Liver (tissue), 9 donors: ENCODE measurements around the gene CLPTM1L. TPM values are rescaled to one million over a fixed set of nuclear protein-coding genes. Genes with fewer than 3 reads are reported as not detected.

Source experiments
- DNase-seq: peaks from one replicate; pipeline ENCODE4 v3.0.0-alpha.2; 2017; ENCODE audit warnings: low spot score
- H3K27ac ChIP-seq, 2 donors: one replicate each; pipeline ENCODE4 v1.7.0; 2013; ENCODE audit warnings: inconsistent platforms in 2 of 2, low read length in 2 of 2, control low read depth in 1 of 2, low read depth in 1 of 2, mild to moderate bottlenecking in 1 of 2
- H3K27me3 ChIP-seq, 4 donors: one replicate each; pipeline versions ENCODE4 v1.6.1 to v1.7.0; 2013; ENCODE audit warnings: low read length in 3 of 4, inconsistent platforms in 1 of 4, mild to moderate bottlenecking in 1 of 4, moderate library complexity in 1 of 4; ENCODE audit not compliant: control insufficient read depth in 4 of 4, insufficient read depth in 4 of 4
- H3K36me3 ChIP-seq, 4 donors: one replicate each; pipeline versions ENCODE4 v1.6.1 to v1.7.0; 2013; ENCODE audit warnings: low read length in 3 of 4, mild to moderate bottlenecking in 3 of 4, low read depth in 1 of 4, moderate library complexity in 1 of 4; ENCODE audit not compliant: control insufficient read depth in 4 of 4, insufficient read depth in 3 of 4
- H3K4me1 ChIP-seq, 4 donors: one replicate each; pipeline versions ENCODE4 v1.6.1 to v1.7.0; 2013; ENCODE audit warnings: low read length in 3 of 4, mild to moderate bottlenecking in 3 of 4, moderate library complexity in 1 of 4; ENCODE audit not compliant: control insufficient read depth in 4 of 4, insufficient read depth in 4 of 4
- H3K4me3 ChIP-seq, 3 donors: one replicate each; pipeline versions ENCODE4 v1.6.1 to v1.7.0; 2013; ENCODE audit warnings: low read length in 3 of 3, control low read depth in 1 of 3, low read depth in 1 of 3, mild to moderate bottlenecking in 1 of 3
- H3K9ac ChIP-seq, 2 donors: one replicate each; pipeline ENCODE4 v1.7.0; 2013; ENCODE audit warnings: low read length in 2 of 2, mild to moderate bottlenecking in 2 of 2, moderate library complexity in 2 of 2, control low read depth in 1 of 2, low read depth in 1 of 2
- H3K9me3 ChIP-seq, 4 donors: one replicate each; pipeline versions ENCODE4 v1.6.1 to v1.7.0; 2013; ENCODE audit warnings: low read length in 3 of 4; ENCODE audit not compliant: control insufficient read depth in 4 of 4
- ATF3 ChIP-seq: IDR thresholded peaks from 2 replicates; pipeline ENCODE4 v1.6.1; 2016; ENCODE audit warnings: antibody characterized with exemption
- CTCF ChIP-seq: fragments of 150-350 bp; IDR thresholded peaks from 2 replicates; pipeline ENCODE4 v1.5.1; 2017; ENCODE audit warnings: improper control_type of control experiment, low read depth, low read length; ENCODE audit not compliant: missing input control
- EGR1 ChIP-seq, 2 donors: IDR thresholded peaks; 2 replicates each; pipeline ENCODE4 v1.6.1; 2016 to 2018; ENCODE audit warnings: antibody characterized with exemption in 2 of 2, low read depth in 2 of 2
- FOXA1 ChIP-seq: IDR thresholded peaks from 2 replicates; pipeline ENCODE4 v1.6.1; 2016; ENCODE audit warnings: antibody characterized with exemption
- FOXA2 ChIP-seq: IDR thresholded peaks from 2 replicates; pipeline ENCODE4 v1.6.1; 2016; ENCODE audit warnings: antibody characterized with exemption
- GABPA ChIP-seq, 2 donors: IDR thresholded peaks in 1 of 2; conservative IDR thresholded peaks in 1 of 2; 2 replicates each; pipeline ENCODE4 v1.6.1; 2016; ENCODE audit warnings: antibody characterized with exemption in 2 of 2, mild to moderate bottlenecking in 1 of 2, moderate library complexity in 1 of 2
- HNF4A ChIP-seq, 2 donors: conservative IDR thresholded peaks; 2 replicates each; pipeline ENCODE4 v1.6.1; 2016; ENCODE audit warnings: antibody characterized with exemption in 2 of 2, mild to moderate bottlenecking in 2 of 2
- HNF4G ChIP-seq: IDR thresholded peaks from 2 replicates; pipeline ENCODE4 v1.6.1; 2016; ENCODE audit warnings: antibody characterized with exemption
- JUND ChIP-seq, 2 donors: IDR thresholded peaks; 2 replicates each; pipeline ENCODE4 v1.6.1; 2016; ENCODE audit warnings: antibody characterized with exemption in 2 of 2
- MAX ChIP-seq: IDR thresholded peaks from 2 replicates; pipeline ENCODE4 v1.6.1; 2016; ENCODE audit warnings: antibody characterized with exemption
- NR2F2 ChIP-seq: IDR thresholded peaks from 2 replicates; pipeline ENCODE4 v1.6.1; 2016; ENCODE audit warnings: antibody characterized with exemption
- RAD21 ChIP-seq, 2 donors: IDR thresholded peaks; 2 replicates each; pipeline ENCODE4 v1.6.1; 2016; ENCODE audit warnings: antibody characterized with exemption in 2 of 2, mild to moderate bottlenecking in 2 of 2
- REST ChIP-seq: IDR thresholded peaks from 2 replicates; pipeline ENCODE4 v1.6.1; 2016; ENCODE audit warnings: antibody characterized with exemption, mild to moderate bottlenecking
- RXRA ChIP-seq, 2 donors: IDR thresholded peaks; 2 replicates each; pipeline ENCODE4 v1.6.1; 2017 to 2018; ENCODE audit warnings: antibody characterized with exemption in 2 of 2, mild to moderate bottlenecking in 1 of 2
- SP1 ChIP-seq: IDR thresholded peaks from 2 replicates; pipeline ENCODE4 v1.6.1; 2018; ENCODE audit warnings: antibody characterized with exemption, mild to moderate bottlenecking
- TAF1 ChIP-seq: conservative IDR thresholded peaks from 2 replicates; pipeline ENCODE4 v1.6.1; 2016; ENCODE audit warnings: antibody characterized with exemption, mild to moderate bottlenecking
- YY1 ChIP-seq: IDR thresholded peaks from 2 replicates; pipeline ENCODE4 v1.6.1; 2016; ENCODE audit warnings: antibody characterized with exemption, mild to moderate bottlenecking
- ZBTB33 ChIP-seq: IDR thresholded peaks from 2 replicates; pipeline ENCODE4 v1.6.1; 2016; ENCODE audit warnings: antibody characterized with exemption
- WGBS: extraction: QIAGEN DNeasy Blood & Tissue Kit; methylation state at CpG from one replicate; pipeline ENCODE4 v1.1.7; 2013; 5-methylcytosine and 5-hydroxymethylcytosine counted together
- polyA plus RNA-seq, 2 donors: library from polyadenylated mRNA; stranded (reverse) in 1 of 2; unstranded in 1 of 2; fragments of 200-250 nt in 1 of 2; fragments of >200 nt in 1 of 2; fragmentation: Nextera tagmentation in 1 of 2; extraction: Ambion mirVana in 1 of 2; gene quantifications; one replicate each; pipeline versions ENCODE4 v1.2.1 to v1.2.3, GENCODE V29; 2013 to 2015
- total RNA-seq, 2 donors: library from RNA; depleted of rRNA; stranded (reverse); fragments of >200 nt; gene quantifications; one replicate each; pipeline ENCODE4 v1.2.3, GENCODE V29; 2014
- donor health status: healthy.
- donor health status: healthy.
- donor health status: healthy.
- donor health status: healthy.
- donor health status: healthy.

Gene CLPTM1L
- total and polyA plus RNA-seq, 4 donors: 69.2 to 255 (median 146) TPM

GRCh38 chr5:1366514-1366913, 21.6 kb upstream of the CLPTM1L start:
- Histone ChIP-seq H3K9me3 (no peaks in the 10 kb centered on the region), H3K4me3 (no peak overlapping the region), H3K36me3 (no peaks in the 10 kb centered on the region), H3K27ac (no peak overlapping the region), H3K9ac (no peak overlapping the region), H3K4me1 (no peaks in the 10 kb centered on the region), H3K27me3 (peaks cover 0 to 4% (median under 1%) of the 10 kb centered on the region in 4 donors)
- no peak for TF ChIP-seq SP1
- TF ChIP-seq NR2F2: no peak
- TF ChIP-seq RAD21 (IDR thresholded peaks at IDR 0.05): no peak
- no peak for TF ChIP-seq JUND (IDR thresholded peaks at IDR 0.05)
- no peak for TF ChIP-seq MAX
- TF ChIP-seq FOXA1: no peak
- no peak for TF ChIP-seq ZBTB33
- TF ChIP-seq GABPA (IDR thresholded peaks at IDR 0.05 in 1 of 2, conservative IDR thresholded peaks at IDR 0.05 in 1 of 2): no peak
- no peak for TF ChIP-seq TAF1
- TF ChIP-seq EGR1 (IDR thresholded peaks at IDR 0.05; ENCODE audit: low read depth in 2 of 2): no peak
- no peak for TF ChIP-seq HNF4A (conservative IDR thresholded peaks at IDR 0.05)
- TF ChIP-seq HNF4G: no peak
- TF ChIP-seq ATF3: no peak
- TF ChIP-seq CTCF: no peak
- no peak for TF ChIP-seq YY1
- no peak for TF ChIP-seq FOXA2
- no peak for TF ChIP-seq REST
- WGBS: 90% methylated on average over 14 of the region's 14 CpGs
- DNase-seq: no peak

GRCh38 chr5:1364211-1364610, 19.3 kb upstream of the CLPTM1L start:
- peaks cover 0 to 6% (median under 1%) of the 10 kb centered on the region in 4 donors for H3K27me3 ChIP-seq
- H3K9me3 ChIP-seq: no peaks in the 10 kb centered on the region
- H3K27ac ChIP-seq: no peak overlapping the region
- DNase-seq: no peak
- H3K36me3 ChIP-seq: no peaks in the 10 kb centered on the region
- no peak overlapping the region for H3K9ac ChIP-seq
- no peak overlapping the region for H3K4me3 ChIP-seq
- WGBS: 62% methylated on average over 9 of the region's 9 CpGs
- no peaks in the 10 kb centered on the region for H3K4me1 ChIP-seq
- TF ChIP-seq FOXA2: no peak
- TF ChIP-seq MAX: no peak
- no peak for TF ChIP-seq HNF4G
- no peak for TF ChIP-seq HNF4A (conservative IDR thresholded peaks at IDR 0.05)
- TF ChIP-seq YY1: no peak
- no peak for TF ChIP-seq RAD21 (IDR thresholded peaks at IDR 0.05)
- TF ChIP-seq FOXA1: no peak
- no peak for TF ChIP-seq TAF1
- no peak for TF ChIP-seq ATF3
- no peak for TF ChIP-seq RXRA (IDR thresholded peaks at IDR 0.05)
- TF ChIP-seq EGR1 (IDR thresholded peaks at IDR 0.05; ENCODE audit: low read depth in 2 of 2): no peak
- no peak for TF ChIP-seq NR2F2
- TF ChIP-seq ZBTB33: no peak
- TF ChIP-seq CTCF: no peak
- TF ChIP-seq SP1: no peak
- TF ChIP-seq JUND (IDR thresholded peaks at IDR 0.05): no peak
